BLaER1 treated with 17β-estradiol and CSF1 and Interleukin-3, amounts not matched to agents 10 nM and 100 nM (cell line): Measurements from ENCODE around the gene FGD3.
"Not testable (repeated sequence)": the region's sequence is repeated elsewhere in the genome, so short reads cannot be mapped to it uniquely, and the experiment has no call there.

Experiments used
- H3K27ac ChIP-seq, 11 experiments: shearing (Covaris generic); formaldehyde crosslinking; 2 replicates each; pipeline ENCODE4 v1.8.1; 2022
- H3K27me3 ChIP-seq, 11 experiments: shearing (Covaris generic); formaldehyde crosslinking; 2 replicates each; pipeline ENCODE4 v1.8.1; 2022
- H3K36me3 ChIP-seq, 11 experiments: shearing (Covaris generic); formaldehyde crosslinking; 2 replicates each; pipeline ENCODE4 v1.8.1; 2022
- H3K4me1 ChIP-seq, 10 experiments: shearing (Covaris generic); formaldehyde crosslinking; 2 replicates each; pipeline ENCODE4 v1.8.1; 2022
- H3K4me2 ChIP-seq, 11 experiments: shearing (Covaris generic); formaldehyde crosslinking; 2 replicates each; pipeline ENCODE4 v1.8.1; 2022
- H3K4me3 ChIP-seq, 10 experiments: shearing (Covaris generic); formaldehyde crosslinking; 2 replicates each; pipeline ENCODE4 v1.8.1; 2022
- H3K9ac ChIP-seq, 11 experiments: shearing (Covaris generic); formaldehyde crosslinking; 2 replicates each; pipeline ENCODE4 v1.8.1; 2022
- H3K9me3 ChIP-seq, 11 experiments: shearing (Covaris generic); formaldehyde crosslinking; replicated peaks in 1 of 11; 2 replicates each; pipeline ENCODE4 v1.8.1; 2022
- H4K20me1 ChIP-seq, 11 experiments: shearing (Covaris generic); formaldehyde crosslinking; 2 replicates each; pipeline ENCODE4 v1.8.1; 2022
- Cebpa-rat ChIP-seq, 11 experiments: shearing (Covaris generic); IDR thresholded peaks; 2 replicates each; pipeline ENCODE4 v1.8.1; 2022

FGD3 gene, protein sequence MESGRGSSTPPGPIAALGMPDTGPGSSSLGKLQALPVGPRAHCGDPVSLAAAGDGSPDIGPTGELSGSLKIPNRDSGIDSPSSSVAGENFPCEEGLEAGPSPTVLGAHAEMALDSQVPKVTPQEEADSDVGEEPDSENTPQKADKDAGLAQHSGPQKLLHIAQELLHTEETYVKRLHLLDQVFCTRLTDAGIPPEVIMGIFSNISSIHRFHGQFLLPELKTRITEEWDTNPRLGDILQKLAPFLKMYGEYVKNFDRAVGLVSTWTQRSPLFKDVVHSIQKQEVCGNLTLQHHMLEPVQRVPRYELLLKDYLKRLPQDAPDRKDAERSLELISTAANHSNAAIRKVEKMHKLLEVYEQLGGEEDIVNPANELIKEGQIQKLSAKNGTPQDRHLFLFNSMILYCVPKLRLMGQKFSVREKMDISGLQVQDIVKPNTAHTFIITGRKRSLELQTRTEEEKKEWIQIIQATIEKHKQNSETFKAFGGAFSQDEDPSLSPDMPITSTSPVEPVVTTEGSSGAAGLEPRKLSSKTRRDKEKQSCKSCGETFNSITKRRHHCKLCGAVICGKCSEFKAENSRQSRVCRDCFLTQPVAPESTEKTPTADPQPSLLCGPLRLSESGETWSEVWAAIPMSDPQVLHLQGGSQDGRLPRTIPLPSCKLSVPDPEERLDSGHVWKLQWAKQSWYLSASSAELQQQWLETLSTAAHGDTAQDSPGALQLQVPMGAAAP

GRCh38 chr9:92947268-92948037, at the start of gene FGD3:
Gene FGD3 (plus strand): TSS chr9:92947523. CDS start chr9:92976257, 28,734 bp downstream.
- Histone ChIP-seq H3K9ac (peak within 1 kb of the TSS; percentile 44 to 83 (median 68); a peak in 21 of 22 replicates), H3K4me3 (peak within 1 kb of the TSS; percentile 42 to 68 (median 56)), H3K9me3 (peaks cover 0 to 14% (median 6%) of the 10 kb centered on the region in 11 experiments; a peak in 6 of 22 replicates), H3K27me3 (peaks cover 0 to 23% (median 10%) of the 10 kb centered on the region in 11 experiments; a peak in 13 of 22 replicates), H3K4me1 (peaks cover 12 to 24% (median 18%) of the 10 kb centered on the region in 10 experiments; a peak in 19 of 20 replicates), H3K36me3 (no peaks in the 10 kb centered on the region), H3K27ac (peak within 1 kb of the TSS in 4 of 11 experiments; percentile 13 to 42 (median 24); a peak in 1 of 22 replicates), H4K20me1 (no peaks in the 10 kb centered on the region), H3K4me2 (peak within 1 kb of the TSS; percentile 79 to 98 (median 92))
- TF ChIP-seq Cebpa-rat (IDR thresholded peaks at IDR 0.05), result no peak

DNA sequence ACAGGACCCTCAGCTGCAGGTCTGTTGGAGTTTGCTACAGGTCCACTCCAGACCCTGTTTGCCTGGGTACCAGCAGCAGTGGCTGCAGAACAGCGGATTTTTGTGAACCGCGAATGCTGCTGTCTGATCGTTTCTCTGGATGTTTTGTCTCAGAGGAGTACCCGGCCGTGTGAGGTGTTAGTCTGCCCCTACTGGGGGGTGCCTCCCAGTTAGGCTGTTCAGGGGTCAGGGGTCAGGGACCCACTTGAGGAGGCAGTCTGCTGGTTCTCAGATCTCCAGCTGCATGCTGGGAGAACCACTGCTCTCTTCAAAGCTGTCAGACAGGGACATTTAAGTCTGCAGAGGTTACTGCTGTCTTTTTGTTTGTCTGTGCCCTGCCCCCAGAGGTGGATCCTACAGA, 42.2 kb upstream of the FGD3 start:
- not testable (repeated sequence) for H3K4me1 ChIP-seq, H4K20me1 ChIP-seq, H3K36me3 ChIP-seq, H3K27me3 ChIP-seq, H3K27ac ChIP-seq, H3K4me3 ChIP-seq, H3K9ac ChIP-seq, H3K4me2 ChIP-seq, H3K9me3 ChIP-seq

- peaks cover 0 to 16% (median under 1%) of the 10 kb centered on the region in 10 experiments; a peak in 8 of 20 replicates for H3K4me1 ChIP-seq
- H4K20me1 ChIP-seq, result no peaks in the 10 kb centered on the region
- H3K4me3 ChIP-seq, result no peak overlapping the region
- H3K36me3 ChIP-seq, result no peaks in the 10 kb centered on the region
- H3K4me2 ChIP-seq, result peak overlapping the region in 2 of 11 experiments; percentile 36 to 59; a peak in 4 of 22 replicates
- H3K27me3 ChIP-seq, result no peaks in the 10 kb centered on the region
- no peak overlapping the region for H3K9ac ChIP-seq
- no peak overlapping the region for H3K27ac ChIP-seq
- TF ChIP-seq Cebpa-rat (IDR thresholded peaks at IDR 0.05), result no peak
- no peaks in the 10 kb centered on the region for H3K9me3 ChIP-seq
Observed at GRCh38 chr9:92911511-92912475, 35.5 kb upstream of the FGD3 start.

DNA sequence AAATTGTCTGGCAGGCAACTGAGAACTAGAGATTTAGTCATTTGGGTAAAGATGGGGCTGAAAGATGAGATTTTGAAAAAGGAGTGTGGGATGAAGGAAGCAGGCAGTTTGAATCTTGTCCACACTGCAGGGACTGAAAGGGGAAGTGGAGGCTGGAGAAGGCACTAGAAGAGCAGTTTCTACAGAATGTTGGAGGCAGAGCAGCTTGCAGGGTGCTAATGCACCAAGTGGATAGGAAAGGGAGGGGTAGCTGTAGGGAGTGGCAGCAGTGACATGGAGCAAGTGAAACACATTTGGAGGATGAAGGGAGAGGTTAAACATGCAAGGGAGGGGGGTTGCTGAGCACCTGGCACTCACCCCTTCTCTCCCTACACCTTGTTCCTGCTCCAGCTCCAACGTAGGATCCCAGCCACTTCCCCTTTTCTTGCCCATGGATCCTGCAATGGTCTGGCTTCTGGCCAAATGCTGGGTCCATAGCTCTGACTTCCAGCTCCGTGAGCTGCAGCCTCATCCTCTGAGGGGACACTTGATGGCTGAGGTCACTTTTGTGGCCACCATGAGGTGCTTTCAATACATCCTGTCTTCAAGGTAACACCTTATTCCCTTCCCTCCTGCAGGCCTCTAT, 30.0 kb upstream of the FGD3 start:
- H3K4me1 ChIP-seq, result peaks cover 0 to 20% (median 11%) of the 10 kb centered on the region in 10 experiments; a peak in 13 of 20 replicates
- TF ChIP-seq Cebpa-rat (IDR thresholded peaks at IDR 0.05), result no peak
- no peak overlapping the region for H3K4me3 ChIP-seq
- H3K27ac ChIP-seq, result no peak overlapping the region
- no peaks in the 10 kb centered on the region for H3K27me3 ChIP-seq
- H3K4me2 ChIP-seq, result peak overlapping the region in 7 of 11 experiments; percentile 7 to 67 (median 41); a peak in 12 of 22 replicates
- no peaks in the 10 kb centered on the region for H3K36me3 ChIP-seq
- H4K20me1 ChIP-seq, result no peaks in the 10 kb centered on the region; a peak in 1 of 22 replicates
- no peak overlapping the region for H3K9ac ChIP-seq
- no peaks in the 10 kb centered on the region for H3K9me3 ChIP-seq

GRCh38 chr9:92920437-92920836, 26.9 kb upstream of the FGD3 start:
- Histone ChIP-seq H3K27me3 (no peaks in the 10 kb centered on the region), H3K9me3 (no peaks in the 10 kb centered on the region), H3K4me3 (no peak overlapping the region), H3K36me3 (no peaks in the 10 kb centered on the region), H3K27ac (no peak overlapping the region), H3K4me2 (no peak overlapping the region), H3K4me1 (peaks cover 0 to 19% (median 11%) of the 10 kb centered on the region in 10 experiments; a peak in 13 of 20 replicates), H4K20me1 (no peaks in the 10 kb centered on the region; a peak in 1 of 22 replicates), H3K9ac (no peak overlapping the region)
- no peak for TF ChIP-seq Cebpa-rat (IDR thresholded peaks at IDR 0.05)

- no peaks in the 10 kb centered on the region for H3K36me3 ChIP-seq
- no peaks in the 10 kb centered on the region for H3K9me3 ChIP-seq
- no peak for TF ChIP-seq Cebpa-rat (IDR thresholded peaks at IDR 0.05)
- no peak overlapping the region for H3K4me3 ChIP-seq
- no peak overlapping the region for H3K27ac ChIP-seq
- H3K4me1 ChIP-seq, result no peaks in the 10 kb centered on the region
- no peak overlapping the region for H3K9ac ChIP-seq
- H3K27me3 ChIP-seq, result no peaks in the 10 kb centered on the region
- no peaks in the 10 kb centered on the region for H4K20me1 ChIP-seq
- 0 out of 22 replicates have a peak overlapping the region, but pooled peaks of 1 of the 11 experiments have one; percentile 20 for H3K4me2 ChIP-seq
Observed at GRCh38 chr9:92931606-92932005, 15.7 kb upstream of the FGD3 start.

DNA sequence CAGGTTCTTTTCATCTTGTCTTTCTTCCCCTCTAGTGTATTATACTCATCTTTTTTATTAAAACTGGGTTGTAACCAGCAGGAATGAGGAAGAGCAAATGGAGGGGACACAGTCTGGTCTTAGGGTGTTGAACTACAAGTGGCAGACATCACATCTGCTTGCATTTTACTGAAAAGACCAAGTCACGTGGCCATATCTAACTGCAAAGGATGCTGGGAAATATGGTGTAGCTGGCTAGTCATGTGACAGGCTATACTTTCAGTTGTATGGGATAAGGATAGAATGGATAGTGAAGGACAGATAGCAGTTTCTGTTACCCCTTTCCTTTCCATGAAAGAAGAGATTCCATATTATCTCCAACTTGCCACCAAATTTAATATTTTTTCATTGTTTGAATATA, 13.0 kb upstream of the FGD3 start:
- Histone ChIP-seq H3K4me2 (no peak overlapping the region), H3K27me3 (no peaks in the 10 kb centered on the region), H3K9me3 (no peaks in the 10 kb centered on the region), H3K4me1 (no peaks in the 10 kb centered on the region), H3K4me3 (no peak overlapping the region), H3K9ac (no peak overlapping the region), H4K20me1 (no peaks in the 10 kb centered on the region), H3K36me3 (no peaks in the 10 kb centered on the region), H3K27ac (no peak overlapping the region)
- no peak for TF ChIP-seq Cebpa-rat (IDR thresholded peaks at IDR 0.05)

GRCh38 chr9:92938025-92938424, 9.3 kb upstream of the FGD3 start:
- Histone ChIP-seq H3K9me3 (no peaks in the 10 kb centered on the region), H3K4me3 (no peak overlapping the region), H3K4me1 (no peaks in the 10 kb centered on the region), H3K4me2 (no peak overlapping the region), H4K20me1 (no peaks in the 10 kb centered on the region), H3K36me3 (no peaks in the 10 kb centered on the region), H3K27ac (no peak overlapping the region), H3K9ac (no peak overlapping the region), H3K27me3 (no peaks in the 10 kb centered on the region)
- no peak for TF ChIP-seq Cebpa-rat (IDR thresholded peaks at IDR 0.05)
